Measurements from ENCODE around the gene THBS3. TPM values are rescaled to one million over a fixed set of nuclear protein-coding genes. Genes with fewer than 3 reads are reported as not detected.

Gene THBS3
- total RNA-seq, 3 donors from 2014 or later (not counting 1 experiment from before 2014, with no cell fraction given), result 16.2 to 19.4 (median 18.6) TPM

GRCh38 chr1:155206891-155207805 is 549 bp downstream of the THBS3 start:
- H3K27me3 Mint-ChIP-seq (ENCODE audit: low read depth in 2 of 2), result no peaks in the 10 kb centered on the region
- no peaks in the 10 kb centered on the region for H3K9me3 ChIP-seq (ENCODE audit: control insufficient read depth, insufficient read depth, low read length)
- no peaks in the 10 kb centered on the region for H3K9me3 Mint-ChIP-seq
- no peaks in the 10 kb centered on the region for H3K36me3 ChIP-seq (ENCODE audit: control insufficient read depth, insufficient read depth, low read length)
- 40% methylated on average over 13 of the region's 13 CpGs for WGBS (ENCODE audit: insufficient coverage)
- H3K4me1 Mint-ChIP-seq, result peaks cover 25 to 33% of the 10 kb centered on the region in 2 donors
- no peak overlapping the region for H3K4me3 ChIP-seq (ENCODE audit: low read length)
- peak overlapping the region; percentile 100 for H3K27ac ChIP-seq (ENCODE audit: low read length)
- peak; percentile 31 to 51 (median 50) for ATAC-seq
- peaks cover 26% of the 10 kb centered on the region for H3K4me1 ChIP-seq (ENCODE audit: control insufficient read depth, insufficient read depth, low read length)
- H3K36me3 Mint-ChIP-seq, result no peaks in the 10 kb centered on the region
- no peaks in the 10 kb centered on the region for H3K27me3 ChIP-seq (ENCODE audit: control insufficient read depth, insufficient read depth, low read length)
- intact Hi-C loops (cut with micrococcal nuclease), result loop anchor here (1.0 to 5.0 kb wide), 4 partner anchors 19 to 385 kb away; no protein-coding TSS in a partner anchor
- DNase-seq, result peak; percentile 87 to 95
- peak overlapping the region; percentile 60 for H3K4me3 Mint-ChIP-seq
- peak overlapping the region; percentile 92 to 96 for H3K27ac Mint-ChIP-seq
- TF ChIP-seq CTCF (IDR thresholded peaks at IDR 0.05), result peak; percentile 92

- Mint-ChIP-seq H3K4me1 (peaks cover 25 to 33% of the 10 kb centered on the region in 2 donors), H3K9me3 (no peaks in the 10 kb centered on the region), H3K4me3 (no peak overlapping the region), H3K27me3 (ENCODE audit: low read depth in 2 of 2) (no peaks in the 10 kb centered on the region), H3K27ac (no peak overlapping the region), H3K36me3 (no peaks in the 10 kb centered on the region)
- Histone ChIP-seq H3K36me3 (ENCODE audit: control insufficient read depth, insufficient read depth, low read length) (no peaks in the 10 kb centered on the region), H3K27ac (ENCODE audit: low read length) (no peak overlapping the region), H3K4me3 (ENCODE audit: low read length) (no peak overlapping the region), H3K27me3 (ENCODE audit: control insufficient read depth, insufficient read depth, low read length) (no peaks in the 10 kb centered on the region), H3K4me1 (ENCODE audit: control insufficient read depth, insufficient read depth, low read length) (peaks cover 26% of the 10 kb centered on the region), H3K9me3 (ENCODE audit: control insufficient read depth, insufficient read depth, low read length) (no peaks in the 10 kb centered on the region)
- intact Hi-C loops (cut with micrococcal nuclease), result loop anchor here (2.0 to 5.0 kb wide), 2 partner anchors 39 to 386 kb away; no protein-coding TSS in a partner anchor
- ATAC-seq, result no peak
- no peak for TF ChIP-seq CTCF (IDR thresholded peaks at IDR 0.05)
- DNase-seq, result no peak
- 77% methylated on average over 9 of the region's 9 CpGs for WGBS (ENCODE audit: insufficient coverage)
Observed at GRCh38 chr1:155205969-155206593, 1.6 kb downstream of the THBS3 start.

- Histone ChIP-seq H3K36me3 (ENCODE audit: control insufficient read depth, insufficient read depth, low read length) (no peaks in the 10 kb centered on the region), H3K4me3 (ENCODE audit: low read length) (no peak overlapping the region), H3K27ac (ENCODE audit: low read length) (no peak overlapping the region), H3K4me1 (ENCODE audit: control insufficient read depth, insufficient read depth, low read length) (peaks cover 26% of the 10 kb centered on the region), H3K27me3 (ENCODE audit: control insufficient read depth, insufficient read depth, low read length) (no peaks in the 10 kb centered on the region), H3K9me3 (ENCODE audit: control insufficient read depth, insufficient read depth, low read length) (no peaks in the 10 kb centered on the region)
- Mint-ChIP-seq H3K36me3 (no peaks in the 10 kb centered on the region), H3K27me3 (ENCODE audit: low read depth in 2 of 2) (no peaks in the 10 kb centered on the region), H3K9me3 (no peaks in the 10 kb centered on the region), H3K4me1 (peaks cover 25 to 28% of the 10 kb centered on the region in 2 donors), H3K27ac (no peak overlapping the region), H3K4me3 (no peak overlapping the region)
- DNase-seq, result no peak
- ATAC-seq, result no peak
- intact Hi-C loops (cut with micrococcal nuclease), result loop anchor here (5.0 kb wide), 1 partner anchor 387 kb away; no protein-coding TSS in a partner anchor
- 93% methylated on average over 14 of the region's 14 CpGs for WGBS (ENCODE audit: insufficient coverage)
- no peak for TF ChIP-seq CTCF (IDR thresholded peaks at IDR 0.05)
Observed at GRCh38 chr1:155205035-155205434, 2.7 kb downstream of the THBS3 start.

All from natural killer cell (primary cell).